Stomach (tissue), 9 donors: ENCODE measurements around the gene FBXL7. TPM values are rescaled to one million over a fixed set of nuclear protein-coding genes. Genes with fewer than 3 reads are reported as not detected.

Source experiments
- DNase-seq, 2 donors: peaks; one replicate each; pipeline versions ENCODE4 v3.0.0 to v3.0.0-alpha.2; 2013 to 2019
- H3K27ac ChIP-seq, 5 donors: fragments of 200-600 bp in 4 of 5; sonication (generic) in 4 of 5; one replicate each; pipeline ENCODE4 v1.5.1; 2013 to 2019; ENCODE audit warnings: mild to moderate bottlenecking in 1 of 5, moderate library complexity in 1 of 5
- H3K27me3 ChIP-seq, 3 donors: fragments of 200-600 bp; sonication (generic); one replicate each; pipeline ENCODE4 v1.5.1; 2017 to 2019; ENCODE audit warnings: mixed run types in 1 of 3
- H3K36me3 ChIP-seq, 4 donors: fragments of 200-600 bp; sonication (generic); 1 replicate in 3 of 4; 2 replicates in 1 of 4; pipeline ENCODE4 v1.5.1; 2016 to 2019
- H3K4me1 ChIP-seq, 4 donors: fragments of 200-600 bp; sonication (generic); one replicate each; pipeline ENCODE4 v1.5.1; 2016 to 2019
- H3K4me3 ChIP-seq, 4 donors: fragments of 200-600 bp; sonication (generic) in 3 of 4; one replicate each; pipeline ENCODE4 v1.5.1; 2016 to 2019; ENCODE audit warnings: mild to moderate bottlenecking in 1 of 4
- H3K9me3 ChIP-seq, 4 donors: fragments of 200-600 bp; sonication (generic); one replicate each; pipeline ENCODE4 v1.5.1; 2016 to 2019
- CTCF ChIP-seq, 7 experiments: fragments of 450-650 bp in 4 of 7; fragments of 200-600 bp in 3 of 7; sonication (generic) in 3 of 7; IDR thresholded peaks; one replicate each; pipeline ENCODE4 v1.5.1; 2016 to 2019; ENCODE audit warnings: antibody characterized with exemption in 7 of 7, control low read depth in 2 of 7, mild to moderate bottlenecking in 1 of 7
- EP300 ChIP-seq: sonication (generic); formaldehyde crosslinking; IDR thresholded peaks from one replicate; pipeline ENCODE4 v1.6.1; 2017; ENCODE audit warnings: antibody characterized with exemption
- POLR2A ChIP-seq, 4 donors: fragments of 450-650 bp; IDR thresholded peaks; one replicate each; pipeline ENCODE4 v1.6.1; 2016; ENCODE audit warnings: antibody characterized with exemption in 4 of 4, control low read depth in 2 of 4, mild to moderate bottlenecking in 1 of 4, moderate library complexity in 1 of 4
- POLR2AphosphoS5 ChIP-seq, 3 donors: sonication (generic); formaldehyde crosslinking; IDR thresholded peaks; one replicate each; pipeline ENCODE4 v1.6.1; 2016; ENCODE audit warnings: antibody characterized with exemption in 3 of 3
- WGBS, 5 donors: extraction: QIAGEN DNeasy Blood & Tissue Kit in 3 of 5; methylation state at CpG; one replicate each; pipeline versions ENCODE4 v1.1.5 to v1.1.7; 2013 to 2018; 5-methylcytosine and 5-hydroxymethylcytosine counted together
- intact Hi-C: fragments of 100-400 bp; cut with DNase I; formaldehyde crosslinking; loops from one replicate; pipeline ENCODE4 v1.15.1; 2023; ENCODE audit warnings: low total_unique reads
- polyA plus RNA-seq, 3 donors: library from polyadenylated mRNA; stranded (reverse); fragments of 200-250 nt; gene quantifications; one replicate each; pipeline ENCODE4 v1.2.3, GENCODE V29; 2013
- total RNA-seq, 5 donors: library from RNA; depleted of rRNA; stranded (reverse); fragments of >200 nt; gene quantifications; one replicate each; pipeline versions ENCODE4 v1.1.0 to v1.2.3, GENCODE V29; 2014 to 2016
- donor health status: healthy with polysubstance abuse.
- donor health status: Bipolar disorder and iron deficiency.
- donor health status: healthy.

The FBXL7 gene
- total and polyA plus RNA-seq, 8 donors, result 3.6 to 17.1 (median 6.8) TPM

GRCh38 chr5:15737871-15738664 lies 238.1 kb downstream of the FBXL7 start:
- peaks cover 0 to 19% (median 3%) of the 10 kb centered on the region in 4 donors for H3K4me1 ChIP-seq
- no peaks in the 10 kb centered on the region for H3K9me3 ChIP-seq
- no peak overlapping the region for H3K4me3 ChIP-seq
- 52 to 76% (median 66%) methylated on average over 5 of the region's 5 CpGs for WGBS, 5 donors
- no peaks in the 10 kb centered on the region for H3K36me3 ChIP-seq
- H3K27me3 ChIP-seq, result no peaks in the 10 kb centered on the region
- intact Hi-C loops, result no loop called here
- DNase-seq, result peak in 1 of 2 donors; percentile 45
- TF ChIP-seq POLR2AphosphoS5 (IDR thresholded peaks at IDR 0.05) (no peak), POLR2A (IDR thresholded peaks at IDR 0.05) (no peak), EP300 (no peak), CTCF (IDR thresholded peaks at IDR 0.05) (no peak)
- no peak overlapping the region for H3K27ac ChIP-seq

DNA sequence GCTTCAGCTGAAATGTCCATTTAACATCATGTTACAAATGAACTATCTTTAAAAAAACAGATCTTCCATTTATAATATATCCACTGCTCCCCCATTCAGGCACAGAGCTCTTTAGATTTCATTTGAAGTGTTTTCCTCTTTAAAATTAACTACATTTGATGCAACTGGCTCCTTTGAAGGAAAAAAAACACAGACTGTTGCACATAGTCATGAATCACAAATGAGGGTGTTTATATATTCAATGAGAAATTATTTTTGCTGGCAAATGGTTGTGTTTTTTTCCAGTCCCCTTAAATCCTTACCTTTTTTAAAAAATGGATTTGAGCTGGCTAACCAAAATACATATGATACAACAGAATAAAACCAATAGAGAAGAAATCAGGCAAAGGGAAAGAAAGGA lies 240.4 kb downstream of the FBXL7 start:
- TF ChIP-seq POLR2A (IDR thresholded peaks at IDR 0.05) (no peak), POLR2AphosphoS5 (IDR thresholded peaks at IDR 0.05) (no peak), EP300 (no peak), CTCF (IDR thresholded peaks at IDR 0.05) (no peak)
- peaks cover 0 to 19% (median 3%) of the 10 kb centered on the region in 4 donors for H3K4me1 ChIP-seq
- DNase-seq, result no peak
- H3K9me3 ChIP-seq, result peaks cover 0 to 7% (median 0%) of the 10 kb centered on the region in 4 donors
- H3K4me3 ChIP-seq, result no peak overlapping the region
- H3K27ac ChIP-seq, result no peak overlapping the region
- H3K36me3 ChIP-seq, result no peaks in the 10 kb centered on the region
- no peaks in the 10 kb centered on the region for H3K27me3 ChIP-seq
- intact Hi-C loops, result no loop called here

GRCh38 chr5:15741591-15741990 lies 241.6 kb downstream of the FBXL7 start:
- Histone ChIP-seq H3K4me3 (no peak overlapping the region), H3K36me3 (no peaks in the 10 kb centered on the region), H3K27ac (no peak overlapping the region), H3K9me3 (peaks cover 0 to 7% (median 0%) of the 10 kb centered on the region in 4 donors), H3K4me1 (peaks cover 0 to 19% (median 3%) of the 10 kb centered on the region in 4 donors), H3K27me3 (no peaks in the 10 kb centered on the region)
- no peak for TF ChIP-seq POLR2AphosphoS5 (IDR thresholded peaks at IDR 0.05)
- TF ChIP-seq CTCF (IDR thresholded peaks at IDR 0.05), result no peak
- TF ChIP-seq POLR2A (IDR thresholded peaks at IDR 0.05), result no peak
- TF ChIP-seq EP300, result no peak
- intact Hi-C loops, result no loop called here
- WGBS, 5 donors, result 67 to 74% (median 69%) methylated on average over 5 of the region's 5 CpGs
- no peak for DNase-seq

DNA sequence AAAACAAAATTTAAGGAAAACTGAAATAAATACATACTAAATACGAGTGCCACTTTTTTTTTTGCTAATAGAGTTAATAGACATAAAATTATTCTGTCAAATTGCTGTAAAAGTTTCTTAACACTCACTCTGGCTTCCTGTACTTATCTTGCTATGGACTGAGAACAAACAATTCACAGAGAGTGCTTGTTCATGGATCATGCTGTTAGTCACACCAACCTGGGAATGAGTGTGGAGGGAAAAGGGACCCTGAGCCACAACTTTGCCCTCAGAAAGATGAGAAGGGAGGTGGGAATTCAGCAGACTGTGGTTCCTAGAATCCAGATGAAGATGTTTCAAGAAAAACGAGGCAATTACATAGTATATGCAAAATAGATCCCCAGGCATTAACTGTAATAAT lies 246.9 kb downstream of the FBXL7 start:
- H3K4me3 ChIP-seq, result no peak overlapping the region
- no peaks in the 10 kb centered on the region for H3K36me3 ChIP-seq
- no peak overlapping the region for H3K27ac ChIP-seq
- no peak for TF ChIP-seq CTCF (IDR thresholded peaks at IDR 0.05)
- TF ChIP-seq EP300, result no peak
- no peak for TF ChIP-seq POLR2A (IDR thresholded peaks at IDR 0.05)
- TF ChIP-seq POLR2AphosphoS5 (IDR thresholded peaks at IDR 0.05), result no peak
- H3K27me3 ChIP-seq, result no peaks in the 10 kb centered on the region
- WGBS, 5 donors, result 42 to 65% (median 55%) methylated on average over 2 of the region's 2 CpGs
- peaks cover 0 to 7% (median 0%) of the 10 kb centered on the region in 4 donors for H3K9me3 ChIP-seq
- no peak for DNase-seq
- intact Hi-C loops, result no loop called here
- H3K4me1 ChIP-seq, result no peaks in the 10 kb centered on the region
